ENCODE measurements around the gene LEFTY2. TPM values are rescaled to one million over a fixed set of nuclear protein-coding genes. Genes with fewer than 3 reads are reported as not detected.

Gene LEFTY2
- total and polyA plus RNA-seq, 9 of the 15 experiments (the other 6 are each of a cell fraction or from before 2014, with no cell fraction given): 0.04 to 0.14 TPM; not detected in 7

DNA sequence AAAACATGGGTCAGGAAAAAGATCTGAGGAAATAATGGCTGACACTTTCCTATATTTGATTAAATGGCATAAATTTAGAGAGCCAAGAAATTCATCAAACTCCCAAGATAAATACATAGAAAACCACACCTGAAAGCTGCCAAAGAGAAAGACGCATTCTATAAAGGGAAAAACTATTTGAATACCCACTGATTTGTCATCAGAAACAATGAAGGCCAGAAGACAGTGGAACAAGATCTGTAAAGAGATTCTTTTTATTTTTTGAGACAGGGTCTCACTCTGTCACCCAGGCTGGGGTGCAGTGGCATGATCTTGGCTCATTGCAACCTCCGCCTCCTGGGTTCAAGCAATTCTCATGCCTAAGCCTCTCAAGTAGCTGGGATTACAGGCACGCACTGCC lies 40.7 kb upstream of the LEFTY2 start:
- WGBS (ENCODE audit: insufficient coverage, low coverage, missing lambda C conversion rate): 94% methylated on average over 3 of the region's 3 CpGs
- no peak for FAIRE-seq
- CTCF ChIA-PET (ENCODE audit: low intra/inter-chr PET ratio): interaction anchor here (0.7 to 1.8 kb wide), 2 partner anchors 20 to 507 kb away, joined by 3 to 7 read pairs; no protein-coding TSS in a partner anchor
- TF ChIP-seq, protein P1, sequence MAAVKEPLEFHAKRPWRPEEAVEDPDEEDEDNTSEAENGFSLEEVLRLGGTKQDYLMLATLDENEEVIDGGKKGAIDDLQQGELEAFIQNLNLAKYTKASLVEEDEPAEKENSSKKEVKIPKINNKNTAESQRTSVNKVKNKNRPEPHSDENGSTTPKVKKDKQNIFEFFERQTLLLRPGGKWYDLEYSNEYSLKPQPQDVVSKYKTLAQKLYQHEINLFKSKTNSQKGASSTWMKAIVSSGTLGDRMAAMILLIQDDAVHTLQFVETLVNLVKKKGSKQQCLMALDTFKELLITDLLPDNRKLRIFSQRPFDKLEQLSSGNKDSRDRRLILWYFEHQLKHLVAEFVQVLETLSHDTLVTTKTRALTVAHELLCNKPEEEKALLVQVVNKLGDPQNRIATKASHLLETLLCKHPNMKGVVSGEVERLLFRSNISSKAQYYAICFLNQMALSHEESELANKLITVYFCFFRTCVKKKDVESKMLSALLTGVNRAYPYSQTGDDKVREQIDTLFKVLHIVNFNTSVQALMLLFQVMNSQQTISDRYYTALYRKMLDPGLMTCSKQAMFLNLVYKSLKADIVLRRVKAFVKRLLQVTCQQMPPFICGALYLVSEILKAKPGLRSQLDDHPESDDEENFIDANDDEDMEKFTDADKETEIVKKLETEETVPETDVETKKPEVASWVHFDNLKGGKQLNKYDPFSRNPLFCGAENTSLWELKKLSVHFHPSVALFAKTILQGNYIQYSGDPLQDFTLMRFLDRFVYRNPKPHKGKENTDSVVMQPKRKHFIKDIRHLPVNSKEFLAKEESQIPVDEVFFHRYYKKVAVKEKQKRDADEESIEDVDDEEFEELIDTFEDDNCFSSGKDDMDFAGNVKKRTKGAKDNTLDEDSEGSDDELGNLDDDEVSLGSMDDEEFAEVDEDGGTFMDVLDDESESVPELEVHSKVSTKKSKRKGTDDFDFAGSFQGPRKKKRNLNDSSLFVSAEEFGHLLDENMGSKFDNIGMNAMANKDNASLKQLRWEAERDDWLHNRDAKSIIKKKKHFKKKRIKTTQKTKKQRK (IDR thresholded peaks at IDR 0.05; ENCODE audit: borderline replicate concordance, low read depth, low read length): no peak
- TF ChIP-seq XRCC3 (IDR thresholded peaks at IDR 0.05) (peak; percentile 47; the same call in 1 of the 2 replicates), CBX3 (IDR thresholded peaks at IDR 0.05; ENCODE audit: borderline replicate concordance in 1 of 2, low read length in 2 of 2) (peak in 1 of 2 experiments; percentile 97; a peak in 2 of 3 replicates), MAFF (IDR thresholded peaks at IDR 0.05; ENCODE audit: low read length) (no peak), ZNF184 (CRISPR knock-in tag; IDR thresholded peaks at IDR 0.05) (peak; percentile 98), HNRNPK (IDR thresholded peaks at IDR 0.05; ENCODE audit: low read depth, low read length, poor library complexity, severe bottlenecking) (no peak), ZNF586 (CRISPR knock-in tag; conservative IDR thresholded peaks at IDR 0.05) (no peak), TRIM24 (IDR thresholded peaks at IDR 0.05) (peak; percentile 34 to 85; a peak in 3 of 4 replicates), MAFG (tag; conservative IDR thresholded peaks at IDR 0.05) (no peak), ETV6 (IDR thresholded peaks at IDR 0.05; ENCODE audit: borderline replicate concordance in 1 of 2, low read depth in 2 of 2, low read length in 1 of 2) (no peak), ETV6 (CRISPR knock-in tag; IDR thresholded peaks at IDR 0.05; ENCODE audit: borderline replicate concordance) (no peak), ZEB2 (IDR thresholded peaks at IDR 0.05) (0 out of 2 replicates have a peak, but pooled peaks have one; percentile 14)
- TF ChIP-seq, protein P2, sequence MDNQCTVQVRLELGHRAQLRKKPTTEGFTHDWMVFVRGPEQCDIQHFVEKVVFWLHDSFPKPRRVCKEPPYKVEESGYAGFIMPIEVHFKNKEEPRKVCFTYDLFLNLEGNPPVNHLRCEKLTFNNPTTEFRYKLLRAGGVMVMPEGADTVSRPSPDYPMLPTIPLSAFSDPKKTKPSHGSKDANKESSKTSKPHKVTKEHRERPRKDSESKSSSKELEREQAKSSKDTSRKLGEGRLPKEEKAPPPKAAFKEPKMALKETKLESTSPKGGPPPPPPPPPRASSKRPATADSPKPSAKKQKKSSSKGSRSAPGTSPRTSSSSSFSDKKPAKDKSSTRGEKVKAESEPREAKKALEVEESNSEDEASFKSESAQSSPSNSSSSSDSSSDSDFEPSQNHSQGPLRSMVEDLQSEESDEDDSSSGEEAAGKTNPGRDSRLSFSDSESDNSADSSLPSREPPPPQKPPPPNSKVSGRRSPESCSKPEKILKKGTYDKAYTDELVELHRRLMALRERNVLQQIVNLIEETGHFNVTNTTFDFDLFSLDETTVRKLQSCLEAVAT (IDR thresholded peaks at IDR 0.05): 0 out of 4 replicates have a peak, but pooled peaks of 1 of the 2 experiments have one; percentile 20
- TF ChIP-seq, protein P3, sequence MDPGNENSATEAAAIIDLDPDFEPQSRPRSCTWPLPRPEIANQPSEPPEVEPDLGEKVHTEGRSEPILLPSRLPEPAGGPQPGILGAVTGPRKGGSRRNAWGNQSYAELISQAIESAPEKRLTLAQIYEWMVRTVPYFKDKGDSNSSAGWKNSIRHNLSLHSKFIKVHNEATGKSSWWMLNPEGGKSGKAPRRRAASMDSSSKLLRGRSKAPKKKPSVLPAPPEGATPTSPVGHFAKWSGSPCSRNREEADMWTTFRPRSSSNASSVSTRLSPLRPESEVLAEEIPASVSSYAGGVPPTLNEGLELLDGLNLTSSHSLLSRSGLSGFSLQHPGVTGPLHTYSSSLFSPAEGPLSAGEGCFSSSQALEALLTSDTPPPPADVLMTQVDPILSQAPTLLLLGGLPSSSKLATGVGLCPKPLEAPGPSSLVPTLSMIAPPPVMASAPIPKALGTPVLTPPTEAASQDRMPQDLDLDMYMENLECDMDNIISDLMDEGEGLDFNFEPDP (CRISPR knock-in tag; IDR thresholded peaks at IDR 0.05): no peak
- TF ChIP-seq, protein P4, sequence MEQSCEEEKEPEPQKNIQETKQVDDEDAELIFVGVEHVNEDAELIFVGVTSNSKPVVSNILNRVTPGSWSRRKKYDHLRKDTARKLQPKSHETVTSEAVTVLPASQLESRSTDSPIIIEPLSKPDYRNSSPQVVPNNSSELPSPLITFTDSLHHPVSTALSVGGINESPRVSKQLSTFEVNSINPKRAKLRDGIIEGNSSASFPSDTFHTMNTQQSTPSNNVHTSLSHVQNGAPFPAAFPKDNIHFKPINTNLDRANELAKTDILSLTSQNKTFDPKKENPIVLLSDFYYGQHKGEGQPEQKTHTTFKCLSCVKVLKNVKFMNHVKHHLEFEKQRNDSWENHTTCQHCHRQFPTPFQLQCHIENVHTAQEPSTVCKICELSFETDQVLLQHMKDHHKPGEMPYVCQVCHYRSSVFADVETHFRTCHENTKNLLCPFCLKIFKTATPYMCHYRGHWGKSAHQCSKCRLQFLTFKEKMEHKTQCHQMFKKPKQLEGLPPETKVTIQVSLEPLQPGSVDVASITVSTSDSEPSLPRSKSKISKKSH (CRISPR knock-in tag; IDR thresholded peaks at IDR 0.05): 0 out of 2 replicates have a peak, but pooled peaks have one; percentile 38

More for the DNA sequence above, 40.7 kb upstream of the LEFTY2 start:
- BruUV-seq (replicated peaks): no TSS peak
- ATAC-seq (no peak), DNase-seq (ENCODE audit: extremely low read depth in 1 of 4, low spot score in 3 of 4) (no peak)
- no peaks in the 10 kb centered on the region for H3K27me3 ChIP-seq (ENCODE audit: control insufficient read depth in 2 of 2, insufficient read depth in 2 of 2, low read length in 2 of 2)
- peaks cover 20% of the 10 kb centered on the region for H3K9me3 ChIP-seq (replicated peaks; ENCODE audit: control insufficient read depth, insufficient read depth, low read depth, low read length)
- no peak overlapping the region for H3K9ac ChIP-seq (ENCODE audit: insufficient read depth in 1 of 2, low read depth in 2 of 2, low read length in 2 of 2)
- intact Hi-C loops (cut with micrococcal nuclease): no loop called here
- H4K20me1 ChIP-seq (replicated peaks; ENCODE audit: control insufficient read depth, insufficient read depth, low read length): no peaks in the 10 kb centered on the region
- no peaks in the 10 kb centered on the region for H3K4me1 ChIP-seq (replicated peaks in 1 of 2; ENCODE audit: control insufficient read depth in 2 of 2, insufficient read depth in 2 of 2, low read length in 2 of 2)
- peaks cover 89% of the 10 kb centered on the region for H3K36me3 ChIP-seq (ENCODE audit: control insufficient read depth, insufficient read depth, low read length)
- H3K4me3 ChIP-seq: no peak overlapping the region
- no peak overlapping the region for H3K4me2 ChIP-seq (ENCODE audit: insufficient read depth, low read length)
- H3K27ac ChIP-seq (ENCODE audit: extremely low read depth, low read depth, low read length): no peak overlapping the region
- H3K9me1 ChIP-seq (ENCODE audit: control insufficient read depth, insufficient read depth, low read length): no peaks in the 10 kb centered on the region
- H2AFZ ChIP-seq (ENCODE audit: low read depth, low read length): no peak overlapping the region
- POLR2A ChIA-PET: interaction anchor here (0.5 to 1.3 kb wide), 7 partner anchors 30 to 238 kb away, joined by 3 to 5 read pairs (median 3); partner anchors contain the start of gene SRP9
- H3K79me2 ChIP-seq (ENCODE audit: control insufficient read depth, insufficient read depth, low read length): peaks cover 27% of the 10 kb centered on the region
- in situ Hi-C loops (cut with MboI): loop anchor here (5.0 kb wide), 1 partner anchor 504 kb away; no protein-coding TSS in a partner anchor
